Stomach (tissue), 4 donors: ENCODE data around the gene PSMA6.

ENCODE experiments used
- CTCF ChIP-seq, 7 experiments: fragments of 450-650 bp in 4 of 7; fragments of 200-600 bp in 3 of 7; sonication (generic) in 3 of 7; IDR thresholded peaks; one replicate each; pipeline ENCODE4 v1.5.1; 2016 to 2019; ENCODE audit warnings: antibody characterized with exemption in 7 of 7, control low read depth in 2 of 7, mild to moderate bottlenecking in 1 of 7
- POLR2A ChIP-seq, 4 donors: fragments of 450-650 bp; IDR thresholded peaks; one replicate each; pipeline ENCODE4 v1.6.1; 2016; ENCODE audit warnings: antibody characterized with exemption in 4 of 4, control low read depth in 2 of 4, mild to moderate bottlenecking in 1 of 4, moderate library complexity in 1 of 4
- POLR2AphosphoS5 ChIP-seq, 3 donors: sonication (generic); formaldehyde crosslinking; IDR thresholded peaks; one replicate each; pipeline ENCODE4 v1.6.1; 2016; ENCODE audit warnings: antibody characterized with exemption in 3 of 3

GRCh38 chr14:35349496-35350365 lies 57.5 kb downstream of the PSMA6 start:
- TF ChIP-seq CTCF (IDR thresholded peaks at IDR 0.05) (no peak), POLR2AphosphoS5 (IDR thresholded peaks at IDR 0.05) (no peak), POLR2A (IDR thresholded peaks at IDR 0.05) (no peak)
